GM19023 (cell line): ENCODE measurements around the gene CEP152.
A peak's percentile ranks its signal among the peaks of the same experiment; 100 is the strongest.
"Not testable (repeated sequence)": the region's sequence is repeated elsewhere in the genome, so short reads cannot be mapped to it uniquely, and the experiment has no call there.

Experiments
- ATAC-seq: cut with Tn5 transposase; IDR thresholded peaks from one replicate; pipeline ENCODE4 v1.9.1; 2021; ENCODE audit warnings: mild to moderate bottlenecking, moderate library complexity; ENCODE audit not compliant: unreplicated experiment

Gene CEP152, protein sequence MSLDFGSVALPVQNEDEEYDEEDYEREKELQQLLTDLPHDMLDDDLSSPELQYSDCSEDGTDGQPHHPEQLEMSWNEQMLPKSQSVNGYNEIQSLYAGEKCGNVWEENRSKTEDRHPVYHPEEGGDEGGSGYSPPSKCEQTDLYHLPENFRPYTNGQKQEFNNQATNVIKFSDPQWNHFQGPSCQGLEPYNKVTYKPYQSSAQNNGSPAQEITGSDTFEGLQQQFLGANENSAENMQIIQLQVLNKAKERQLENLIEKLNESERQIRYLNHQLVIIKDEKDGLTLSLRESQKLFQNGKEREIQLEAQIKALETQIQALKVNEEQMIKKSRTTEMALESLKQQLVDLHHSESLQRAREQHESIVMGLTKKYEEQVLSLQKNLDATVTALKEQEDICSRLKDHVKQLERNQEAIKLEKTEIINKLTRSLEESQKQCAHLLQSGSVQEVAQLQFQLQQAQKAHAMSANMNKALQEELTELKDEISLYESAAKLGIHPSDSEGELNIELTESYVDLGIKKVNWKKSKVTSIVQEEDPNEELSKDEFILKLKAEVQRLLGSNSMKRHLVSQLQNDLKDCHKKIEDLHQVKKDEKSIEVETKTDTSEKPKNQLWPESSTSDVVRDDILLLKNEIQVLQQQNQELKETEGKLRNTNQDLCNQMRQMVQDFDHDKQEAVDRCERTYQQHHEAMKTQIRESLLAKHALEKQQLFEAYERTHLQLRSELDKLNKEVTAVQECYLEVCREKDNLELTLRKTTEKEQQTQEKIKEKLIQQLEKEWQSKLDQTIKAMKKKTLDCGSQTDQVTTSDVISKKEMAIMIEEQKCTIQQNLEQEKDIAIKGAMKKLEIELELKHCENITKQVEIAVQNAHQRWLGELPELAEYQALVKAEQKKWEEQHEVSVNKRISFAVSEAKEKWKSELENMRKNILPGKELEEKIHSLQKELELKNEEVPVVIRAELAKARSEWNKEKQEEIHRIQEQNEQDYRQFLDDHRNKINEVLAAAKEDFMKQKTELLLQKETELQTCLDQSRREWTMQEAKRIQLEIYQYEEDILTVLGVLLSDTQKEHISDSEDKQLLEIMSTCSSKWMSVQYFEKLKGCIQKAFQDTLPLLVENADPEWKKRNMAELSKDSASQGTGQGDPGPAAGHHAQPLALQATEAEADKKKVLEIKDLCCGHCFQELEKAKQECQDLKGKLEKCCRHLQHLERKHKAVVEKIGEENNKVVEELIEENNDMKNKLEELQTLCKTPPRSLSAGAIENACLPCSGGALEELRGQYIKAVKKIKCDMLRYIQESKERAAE (N-terminal part only)

DNA sequence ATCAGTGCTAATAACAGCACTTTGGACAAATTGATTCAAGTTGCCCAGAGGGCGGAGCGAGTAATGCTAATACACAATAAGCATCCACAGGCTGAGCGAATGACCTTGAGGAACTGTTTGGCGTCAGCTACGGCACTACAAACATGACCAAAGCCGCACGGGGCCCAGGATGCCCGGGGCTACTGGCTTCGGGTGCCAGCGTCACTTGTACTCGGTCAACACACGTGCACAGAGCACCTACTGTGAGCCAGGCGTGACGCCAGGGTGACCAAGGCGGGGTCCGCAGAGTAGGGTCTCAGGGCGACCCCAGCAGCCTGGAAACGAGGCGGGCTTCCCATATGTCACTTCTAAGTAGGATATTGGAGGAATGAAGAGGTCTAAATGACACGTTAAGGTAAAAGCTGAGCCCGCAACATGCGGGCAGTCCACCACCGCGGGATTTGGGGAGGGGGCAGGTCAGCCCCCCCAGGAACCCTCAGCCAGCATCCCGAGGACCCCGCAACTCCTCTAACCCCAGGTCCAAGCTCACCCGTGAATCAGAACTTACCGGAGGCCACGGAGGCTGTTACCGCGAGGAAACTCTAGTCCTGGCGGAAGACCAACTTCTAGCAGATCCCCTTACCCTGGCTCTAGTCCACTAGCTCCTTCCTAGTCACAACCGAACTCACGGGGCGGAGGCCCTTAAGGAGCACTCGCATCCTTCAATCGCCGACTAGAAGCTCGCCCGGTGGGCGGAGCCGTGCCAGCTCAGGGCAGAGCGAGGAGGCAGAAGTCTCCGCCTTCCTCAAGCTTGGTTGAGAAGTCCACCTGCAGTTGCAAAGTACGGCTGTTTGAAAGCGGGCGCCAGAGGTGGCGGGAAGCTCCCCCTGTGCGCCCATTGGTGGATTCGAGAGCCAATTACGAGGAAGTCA is at the start of gene CEP152:
Gene CEP152, minus strand, starts transcription at position 656 of the 911 bp plus-strand sequence. CDS start 5,420 bp downstream, outside the sequence.
- peak; percentile 97 for ATAC-seq

- ATAC-seq, result no peak
These were observed 48.6 kb upstream of the CEP152 start for GRCh38 chr15:48859426-48859825.

DNA sequence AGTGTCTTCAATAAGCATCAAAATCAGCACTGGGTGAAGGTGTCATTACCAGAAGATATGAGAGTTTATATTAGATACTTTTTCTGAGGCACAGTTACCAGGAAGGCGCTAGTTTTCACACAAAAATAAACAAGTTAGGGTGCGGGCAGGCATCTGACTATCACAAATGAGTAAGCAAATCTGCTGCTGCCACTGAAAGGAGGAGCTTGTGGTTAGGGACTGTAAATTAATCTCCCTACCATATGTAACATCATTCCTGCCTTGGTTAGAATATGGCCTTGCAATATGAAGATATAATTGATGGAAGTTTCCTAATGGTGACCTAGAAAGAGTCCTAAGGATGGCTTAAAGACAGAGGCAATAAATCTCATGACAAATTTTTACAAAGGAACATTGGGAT is 47.5 kb upstream of the CEP152 start:
- ATAC-seq, result no peak

- ATAC-seq, result no peak
These were observed 46.1 kb upstream of the CEP152 start for GRCh38 chr15:48856942-48857341.

DNA sequence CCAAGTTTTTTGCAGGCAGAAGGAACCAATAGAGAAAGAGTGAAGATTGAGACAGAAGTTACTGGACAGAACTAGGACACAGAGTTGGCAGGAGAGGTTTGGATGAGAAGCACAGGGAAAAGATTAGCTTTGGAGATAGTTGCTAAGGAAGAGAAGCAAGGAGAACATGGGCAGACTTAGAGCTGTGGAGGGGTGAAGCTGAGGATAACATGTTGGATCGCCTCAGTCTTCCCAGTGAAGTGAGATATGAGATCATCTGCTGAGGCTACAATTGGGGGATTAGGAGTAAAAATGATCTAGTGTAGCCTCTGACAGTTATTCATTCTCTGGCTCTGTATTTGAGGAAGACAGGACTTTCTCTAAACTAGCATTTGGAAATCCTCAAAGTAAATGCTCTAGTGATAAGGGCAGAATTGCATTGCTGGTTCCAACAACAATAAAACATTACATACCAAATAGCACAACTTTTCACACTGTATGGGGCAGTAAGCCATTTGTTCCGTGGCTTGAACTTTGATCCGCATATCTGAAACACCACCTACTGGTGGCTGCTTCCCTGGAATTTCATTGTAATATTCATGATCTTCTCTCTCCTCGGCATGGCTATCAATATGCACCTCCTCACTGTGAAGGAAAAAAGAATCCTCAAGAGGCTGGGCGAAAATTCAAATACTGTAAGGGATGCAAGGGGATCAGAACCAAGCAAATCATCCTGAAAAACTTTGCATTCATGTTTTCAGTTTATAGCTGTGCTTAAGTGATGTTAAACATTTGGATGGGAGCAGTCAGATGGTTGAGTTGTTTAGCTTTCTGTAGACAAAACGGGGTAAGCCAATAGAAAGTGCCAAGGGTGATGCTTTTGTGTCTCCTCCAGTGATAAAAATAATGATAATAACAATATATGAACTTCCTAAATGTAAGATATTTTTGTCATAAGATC is 44.9 kb upstream of the CEP152 start:
- no peak for ATAC-seq

GRCh38 chr15:48854434-48854833 is 43.6 kb upstream of the CEP152 start:
- not testable (repeated sequence) for ATAC-seq

GRCh38 chr15:48851956-48852355 is 41.1 kb upstream of the CEP152 start:
- ATAC-seq, result no peak

DNA sequence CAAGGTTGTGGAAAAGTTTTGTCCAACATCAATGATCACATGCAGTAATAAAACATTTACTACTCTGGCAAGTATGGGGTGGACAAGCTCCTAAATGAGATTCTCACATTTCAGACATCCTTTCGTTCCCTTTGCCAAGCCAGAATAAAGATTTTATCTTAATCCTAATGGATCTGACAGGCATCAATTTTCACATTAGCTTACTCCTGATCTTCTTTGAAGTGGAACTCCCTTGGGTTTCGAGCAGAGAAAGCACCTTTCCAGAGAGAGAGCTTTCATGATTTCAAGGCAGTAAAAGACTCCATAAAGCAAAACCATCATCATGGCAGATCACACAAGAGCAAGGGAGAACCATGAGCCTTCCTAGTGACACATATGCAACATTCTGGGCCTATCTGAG is 39.8 kb upstream of the CEP152 start:
- no peak for ATAC-seq

DNA sequence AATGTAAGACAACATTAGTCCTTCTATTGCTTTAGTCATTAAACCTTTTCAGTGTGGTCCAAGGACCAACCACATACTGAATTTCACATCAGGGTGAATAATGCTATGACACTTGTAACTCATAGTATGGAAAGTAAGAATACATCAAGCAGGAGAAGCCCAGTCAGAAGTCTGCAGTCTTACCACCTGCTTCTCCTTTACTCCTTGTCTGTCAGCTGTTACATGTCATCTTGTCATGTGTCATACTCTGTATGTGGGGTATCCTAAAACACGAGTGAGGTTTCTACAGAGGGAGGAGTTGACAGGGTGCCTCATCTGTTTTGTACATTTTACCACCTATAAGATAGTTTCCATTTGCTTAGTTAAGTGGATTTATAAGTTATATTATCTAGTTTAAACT is 34.3 kb upstream of the CEP152 start:
- no peak for ATAC-seq

- ATAC-seq, result no peak
These were observed 31.6 kb upstream of the CEP152 start for GRCh38 chr15:48842501-48842900.

- ATAC-seq, result no peak
These were observed 23.9 kb upstream of the CEP152 start for GRCh38 chr15:48834756-48835155.

GRCh38 chr15:48833526-48834239 is 22.8 kb upstream of the CEP152 start:
- ATAC-seq, result no peak

DNA sequence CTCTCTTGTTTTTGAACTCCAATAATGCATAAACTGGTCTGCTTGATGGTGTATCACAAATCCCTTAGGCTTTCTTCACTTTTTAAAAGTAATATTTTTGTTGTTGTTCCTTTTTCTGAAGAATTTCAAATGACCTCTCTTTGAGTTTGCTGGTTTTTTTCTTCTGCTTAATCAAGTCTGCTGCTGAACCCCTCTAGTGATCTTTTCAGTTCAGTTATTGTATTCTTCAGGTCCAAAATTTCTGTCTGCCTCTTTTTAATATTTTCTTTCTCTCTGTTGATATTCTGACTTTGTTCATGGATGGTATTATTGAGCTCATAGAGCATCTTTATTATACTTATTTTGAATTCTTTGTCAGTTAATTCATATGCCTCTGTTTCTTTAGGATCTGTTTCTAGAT is 21.8 kb upstream of the CEP152 start:
- ATAC-seq, result no peak

- ATAC-seq, result no peak
These were observed 18.0 kb upstream of the CEP152 start for GRCh38 chr15:48828906-48829305.

DNA sequence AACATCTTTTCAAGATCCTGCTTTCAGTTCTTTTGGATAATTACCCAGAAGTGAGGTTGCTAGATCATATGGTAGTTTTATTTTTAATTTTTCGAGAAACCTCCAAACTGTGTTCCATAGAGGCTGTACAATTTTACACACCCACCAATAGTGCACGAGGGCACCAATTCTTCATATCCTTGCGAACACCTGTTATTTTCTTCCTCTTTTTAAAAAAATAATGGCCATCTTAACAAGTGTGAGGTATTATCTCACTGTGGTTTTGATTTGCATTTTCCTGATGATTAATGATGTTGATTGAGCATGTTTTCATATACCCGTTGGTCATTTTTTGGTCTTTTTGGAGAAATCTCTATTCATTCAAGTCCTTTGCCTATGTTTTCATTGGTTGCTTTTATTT is 17.6 kb upstream of the CEP152 start:
- ATAC-seq, result no peak

- ATAC-seq, result no peak
These were observed 14.2 kb upstream of the CEP152 start for GRCh38 chr15:48825075-48825474.

- no peak for ATAC-seq
These were observed 12.8 kb upstream of the CEP152 start for GRCh38 chr15:48823706-48824105.

DNA sequence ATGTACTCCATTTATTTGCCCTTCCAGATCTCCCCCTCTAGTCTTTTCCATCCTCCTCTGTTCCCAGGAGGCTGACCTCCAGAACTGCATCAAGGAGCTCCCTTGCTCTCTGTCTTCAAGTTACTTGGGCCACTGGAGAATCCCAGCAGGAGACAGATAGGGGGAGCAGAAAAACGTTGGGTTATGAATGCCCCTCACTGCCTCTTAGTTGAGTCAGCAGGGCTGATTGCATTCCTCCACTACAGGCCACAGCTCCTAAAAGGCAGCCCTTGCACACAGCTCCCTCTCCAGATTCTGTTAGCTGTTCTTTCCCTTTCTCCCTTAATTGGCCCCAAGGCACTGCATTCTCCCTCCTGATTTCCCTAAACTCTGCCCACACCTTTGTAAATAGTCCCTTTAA is 12.4 kb upstream of the CEP152 start:
- no peak for ATAC-seq
